Gastroesophageal sphincter (tissue), 4 donors: Measurements from ENCODE around the gene ATP1A2. TPM values are rescaled to one million over a fixed set of nuclear protein-coding genes. Genes with fewer than 3 reads are reported as not detected.
A peak's percentile ranks its signal among the peaks of the same experiment; 100 is the strongest.

Experiments
- ATAC-seq: fragments of 150-250 bp; one replicate; pipeline ENCODE4 v1.9.1; 2016; ENCODE audit warnings: mild to moderate bottlenecking, moderate library complexity
- H3K27ac ChIP-seq, 4 donors: fragments of 200-600 bp; sonication (generic) in 3 of 4; 1 replicate in 3 of 4; 2 replicates in 1 of 4; pipeline ENCODE4 v1.5.1; 2016 to 2019
- H3K27me3 ChIP-seq: fragments of 200-600 bp; sonication (generic); one replicate; pipeline ENCODE4 v1.5.1; 2019
- H3K36me3 ChIP-seq, 2 donors: fragments of 200-600 bp; sonication (generic); one replicate each; pipeline ENCODE4 v1.5.1; 2019; ENCODE audit warnings: control low read depth in 1 of 2
- H3K4me1 ChIP-seq, 3 donors: fragments of 200-600 bp; sonication (generic); 1 replicate in 2 of 3; 2 replicates in 1 of 3; pipeline ENCODE4 v1.5.1; 2016 to 2019; ENCODE audit warnings: control low read depth in 2 of 3
- H3K4me3 ChIP-seq, 2 donors: fragments of 200-600 bp; sonication (generic); one replicate each; pipeline ENCODE4 v1.5.1; 2019; ENCODE audit warnings: mild to moderate bottlenecking in 1 of 2, moderate library complexity in 1 of 2
- H3K9me3 ChIP-seq, 3 donors: fragments of 200-600 bp; sonication (generic); one replicate each; pipeline ENCODE4 v1.5.1; 2017 to 2019; ENCODE audit warnings: control low read depth in 2 of 3
- EP300 ChIP-seq: sonication (generic); formaldehyde crosslinking; IDR thresholded peaks from one replicate; pipeline ENCODE4 v1.6.1; 2017; ENCODE audit warnings: antibody characterized with exemption, mild to moderate bottlenecking
- POLR2A ChIP-seq, 2 donors: fragments of 450-650 bp; IDR thresholded peaks; one replicate each; pipeline ENCODE4 v1.6.1; 2017; ENCODE audit warnings: antibody characterized with exemption in 2 of 2, mild to moderate bottlenecking in 2 of 2, moderate library complexity in 1 of 2
- POLR2AphosphoS5 ChIP-seq: sonication (generic); formaldehyde crosslinking; IDR thresholded peaks from one replicate; pipeline ENCODE4 v1.6.1; 2017; ENCODE audit warnings: antibody characterized with exemption
- WGBS, 2 donors: methylation state at CpG; one replicate each; pipeline ENCODE4 v1.1.5; 2018; ENCODE audit warnings: low coverage in 1 of 2; 5-methylcytosine and 5-hydroxymethylcytosine counted together
- total RNA-seq, 4 donors: library from RNA; depleted of rRNA; stranded (reverse); fragments of >200 nt; gene quantifications; one replicate each; pipeline ENCODE4 v1.1.0, GENCODE V29; 2016
- TF ChIP-seq, protein P1 (sequence below), 4 experiments: fragments of 200-600 bp in 2 of 4; fragments of 450-650 bp in 2 of 4; sonication (generic) in 1 of 4; IDR thresholded peaks; one replicate each; pipeline ENCODE4 v1.5.1; 2017 to 2019; ENCODE audit warnings: antibody characterized with exemption in 4 of 4, mild to moderate bottlenecking in 2 of 4, moderate library complexity in 2 of 4

The ATP1A2 gene
- total RNA-seq, 4 donors from 2014 or later = 100 to 348 (median 142) TPM

DNA sequence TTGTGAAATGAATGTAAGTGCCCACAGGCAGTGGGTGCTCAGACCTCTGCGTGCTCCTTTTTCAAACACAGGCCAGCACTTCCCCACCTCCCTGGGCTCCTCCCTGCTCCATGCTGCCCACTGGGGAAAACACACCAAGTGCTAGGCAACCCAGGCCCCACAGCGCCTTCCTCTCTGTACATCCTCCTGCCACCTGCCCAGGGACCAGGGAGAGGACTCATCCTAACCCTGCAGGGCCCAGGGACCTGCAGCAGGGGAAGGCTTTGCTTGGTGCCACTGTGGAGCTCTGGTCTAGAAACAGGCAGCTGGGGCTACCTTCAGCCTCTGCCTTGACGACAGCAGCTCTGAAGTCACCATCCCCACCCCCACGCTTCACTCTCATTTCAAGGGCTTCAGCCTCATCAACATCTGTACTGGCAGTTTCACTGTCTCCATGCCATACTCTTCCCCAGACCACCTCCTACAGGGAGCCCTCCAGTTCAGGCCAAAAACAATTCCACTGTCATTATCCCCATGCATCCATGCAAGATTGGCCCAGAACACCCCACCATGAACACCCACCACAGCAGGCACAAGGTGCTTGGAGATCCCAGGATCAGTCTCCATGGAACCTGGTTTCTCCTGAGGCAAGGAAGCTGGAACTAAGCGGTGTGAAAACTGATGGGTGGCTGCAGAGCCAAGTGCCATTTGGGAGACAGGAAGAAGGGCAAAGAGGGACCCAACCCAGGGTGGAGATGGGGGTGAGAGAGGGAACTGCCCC, 18.2 kb upstream of the ATP1A2 start:
- Histone ChIP-seq H3K9me3 (no peaks in the 10 kb centered on the region), H3K27me3 (no peaks in the 10 kb centered on the region), H3K4me1 (peaks cover 0 to 60% (median 30%) of the 10 kb centered on the region in 3 donors), H3K4me3 (peak overlapping the region; percentile 43 to 94), H3K36me3 (peaks cover 0 to 28% of the 10 kb centered on the region in 2 donors), H3K27ac (peak overlapping the region in 3 of 4 donors; percentile 94 to 97 (median 97))
- 80% methylated on average over 2 of the region's 5 CpGs; no CpG with 5 or more reads in 1 of the 2 donors for WGBS, 2 donors
- TF ChIP-seq POLR2A (IDR thresholded peaks at IDR 0.05) = no peak
- no peak for TF ChIP-seq POLR2AphosphoS5
- TF ChIP-seq, protein P1, sequence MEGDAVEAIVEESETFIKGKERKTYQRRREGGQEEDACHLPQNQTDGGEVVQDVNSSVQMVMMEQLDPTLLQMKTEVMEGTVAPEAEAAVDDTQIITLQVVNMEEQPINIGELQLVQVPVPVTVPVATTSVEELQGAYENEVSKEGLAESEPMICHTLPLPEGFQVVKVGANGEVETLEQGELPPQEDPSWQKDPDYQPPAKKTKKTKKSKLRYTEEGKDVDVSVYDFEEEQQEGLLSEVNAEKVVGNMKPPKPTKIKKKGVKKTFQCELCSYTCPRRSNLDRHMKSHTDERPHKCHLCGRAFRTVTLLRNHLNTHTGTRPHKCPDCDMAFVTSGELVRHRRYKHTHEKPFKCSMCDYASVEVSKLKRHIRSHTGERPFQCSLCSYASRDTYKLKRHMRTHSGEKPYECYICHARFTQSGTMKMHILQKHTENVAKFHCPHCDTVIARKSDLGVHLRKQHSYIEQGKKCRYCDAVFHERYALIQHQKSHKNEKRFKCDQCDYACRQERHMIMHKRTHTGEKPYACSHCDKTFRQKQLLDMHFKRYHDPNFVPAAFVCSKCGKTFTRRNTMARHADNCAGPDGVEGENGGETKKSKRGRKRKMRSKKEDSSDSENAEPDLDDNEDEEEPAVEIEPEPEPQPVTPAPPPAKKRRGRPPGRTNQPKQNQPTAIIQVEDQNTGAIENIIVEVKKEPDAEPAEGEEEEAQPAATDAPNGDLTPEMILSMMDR (IDR thresholded peaks at IDR 0.05) = no peak
- no peak for TF ChIP-seq EP300
- no peak for ATAC-seq

DNA sequence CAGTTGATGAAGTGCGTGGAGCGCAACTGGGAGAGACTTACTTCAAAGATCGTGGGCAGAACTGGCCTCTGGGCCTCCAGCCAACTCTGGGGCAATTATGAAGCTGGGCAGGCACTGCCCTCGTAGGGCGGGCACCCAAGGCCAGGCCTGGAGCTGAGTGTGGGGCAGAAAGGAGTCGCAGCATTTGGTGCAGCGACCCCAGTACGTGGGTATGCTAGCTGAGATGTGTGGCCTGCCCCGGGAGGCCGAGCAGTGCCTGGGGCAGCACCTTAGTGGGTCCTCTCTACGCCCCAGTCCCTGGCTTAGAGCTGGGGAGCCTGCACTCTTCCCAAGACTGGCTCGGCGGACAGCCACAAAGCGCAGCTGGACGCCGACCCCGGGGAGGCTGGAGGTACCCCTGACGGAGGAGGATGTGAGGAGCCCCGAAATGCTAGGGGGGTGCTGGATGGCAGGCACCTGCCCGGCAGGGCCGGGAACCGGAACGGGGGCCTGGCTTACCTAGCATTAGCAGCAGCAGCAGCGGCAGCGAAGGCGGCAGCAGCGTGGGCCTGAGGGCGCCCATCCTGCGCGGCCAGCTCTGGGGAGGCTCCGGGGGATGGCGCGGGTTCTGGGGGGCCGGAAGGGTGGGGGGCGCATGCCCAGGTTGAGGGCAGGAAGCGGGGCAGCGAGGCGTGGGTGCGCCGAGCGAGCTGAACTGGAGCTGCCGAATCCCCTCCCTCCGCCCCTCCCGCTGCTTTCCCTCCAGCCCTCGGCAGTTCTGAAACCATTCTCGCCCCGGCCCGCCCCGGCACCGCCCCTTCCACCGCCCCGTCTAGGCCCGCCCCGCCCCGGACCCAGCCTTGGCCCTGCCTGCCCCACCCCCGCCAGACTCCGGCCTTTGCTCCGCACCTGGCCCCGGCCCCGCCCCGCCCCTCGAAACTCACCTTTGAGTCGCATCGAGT, 17.4 kb upstream of the ATP1A2 start, which contains the start of gene IGSF8:
Gene IGSF8, minus strand, starts transcription at position 709 of the 941 bp plus-strand sequence. Its CDS starts 147 bp downstream, at position 562.
- Histone ChIP-seq H3K4me1 (peaks cover 0 to 68% (median 34%) of the 10 kb centered on the region in 3 donors), H3K9me3 (no peaks in the 10 kb centered on the region), H3K27ac (peak within 1 kb of the TSS; percentile 91 to 97 (median 96)), H3K36me3 (peaks cover 0 to 20% of the 10 kb centered on the region in 2 donors), H3K27me3 (no peaks in the 10 kb centered on the region), H3K4me3 (peak within 1 kb of the TSS; percentile 43 to 94)
- TF ChIP-seq, protein P1 (IDR thresholded peaks at IDR 0.05) = no peak
- TF ChIP-seq POLR2AphosphoS5 (peak; percentile 57), POLR2A (IDR thresholded peaks at IDR 0.05) (peak; percentile 52 to 57)
- peak; percentile 81 for ATAC-seq
- 0 to 13% methylated on average over 3 to 11 of the region's 64 CpGs for WGBS, 2 donors

DNA sequence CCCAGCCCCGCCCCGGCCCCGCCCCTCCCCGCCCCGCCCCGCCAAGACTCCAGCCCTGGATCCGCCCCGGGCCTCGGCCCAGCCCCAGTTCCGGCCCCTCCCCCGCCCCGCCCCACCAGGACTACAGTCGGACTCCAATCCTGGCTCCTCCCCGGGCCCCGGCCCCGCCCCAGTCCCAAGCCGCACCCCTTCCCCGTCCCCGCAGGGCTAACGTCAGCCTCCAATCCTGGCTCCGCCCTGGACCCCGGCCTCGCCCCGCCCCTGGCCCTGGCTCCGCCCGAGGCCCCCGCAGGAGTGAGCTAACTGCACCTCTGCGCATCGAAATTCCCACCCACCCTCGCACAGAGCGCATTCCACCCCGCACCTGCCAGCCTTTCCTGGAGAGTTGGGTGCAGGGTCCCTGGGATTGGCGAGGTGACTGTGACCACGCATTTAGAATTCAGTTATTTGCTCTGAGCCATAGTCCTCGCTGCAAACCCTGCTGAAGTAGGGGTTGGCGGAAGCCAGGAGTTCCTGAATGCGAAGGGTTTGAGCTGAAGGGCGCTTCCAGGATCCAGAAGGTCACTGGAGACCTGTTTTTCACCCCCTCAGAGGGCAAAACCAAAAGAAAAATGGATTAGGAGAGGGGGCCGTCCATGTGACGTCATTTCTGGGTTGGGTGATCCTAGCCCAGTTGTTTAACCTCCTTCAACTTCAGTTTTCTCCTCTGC, 16.6 kb upstream of the ATP1A2 start:
- ATAC-seq = peak; percentile 89
- no peaks in the 10 kb centered on the region for H3K27me3 ChIP-seq
- peaks cover 0 to 12% of the 10 kb centered on the region in 2 donors for H3K36me3 ChIP-seq
- H3K4me1 ChIP-seq = peaks cover 1 to 76% (median 37%) of the 10 kb centered on the region in 3 donors
- H3K9me3 ChIP-seq = no peaks in the 10 kb centered on the region
- WGBS, 2 donors = 7% methylated on average over 7 of the region's 40 CpGs; no CpG with 5 or more reads in 1 of the 2 donors
- peak overlapping the region; percentile 43 to 94 for H3K4me3 ChIP-seq
- TF ChIP-seq, protein P1 (IDR thresholded peaks at IDR 0.05) = no peak
- TF ChIP-seq POLR2AphosphoS5 (peak; percentile 61), POLR2A (IDR thresholded peaks at IDR 0.05) (peak; percentile 26 to 69)
- peak overlapping the region; percentile 91 to 97 (median 96) for H3K27ac ChIP-seq

DNA sequence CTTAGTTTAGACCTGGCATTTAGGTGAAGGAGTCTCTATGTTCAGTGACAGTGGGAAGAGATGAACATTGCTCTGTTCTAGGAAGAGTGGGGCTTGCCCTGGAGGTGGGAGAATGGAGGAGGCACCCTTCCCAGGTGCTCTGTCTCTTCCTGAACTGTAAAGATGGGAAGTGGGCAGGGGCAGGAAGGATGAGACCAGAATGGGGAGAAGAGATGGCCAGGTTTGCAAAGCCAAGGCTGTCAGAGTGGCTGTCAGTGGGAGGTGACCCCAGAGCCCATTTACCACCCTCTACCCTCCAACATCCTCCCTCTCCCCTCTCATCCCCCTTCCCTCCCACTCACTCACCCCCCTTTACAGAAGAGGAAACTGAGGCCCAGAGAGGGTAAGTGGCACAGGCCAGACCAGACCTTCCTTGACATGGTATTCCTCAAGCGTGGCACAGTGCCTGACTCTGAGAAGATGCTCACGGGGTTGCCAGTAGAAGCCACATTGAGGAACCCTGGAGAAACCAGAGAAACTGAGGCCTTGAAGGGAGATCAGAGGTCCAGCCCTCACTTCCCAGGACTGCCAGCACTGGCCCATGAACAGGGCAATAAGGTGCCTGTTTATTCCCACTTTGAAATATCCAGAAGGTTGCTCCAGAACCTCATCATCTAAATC, 15.7 kb upstream of the ATP1A2 start:
- H3K36me3 ChIP-seq = peaks cover 0 to 3% of the 10 kb centered on the region in 2 donors
- H3K27ac ChIP-seq = peak overlapping the region; percentile 91 to 97 (median 96)
- peaks cover 6 to 85% (median 41%) of the 10 kb centered on the region in 3 donors for H3K4me1 ChIP-seq
- H3K9me3 ChIP-seq = no peaks in the 10 kb centered on the region
- TF ChIP-seq EP300 (no peak), POLR2A (IDR thresholded peaks at IDR 0.05) (no peak), POLR2AphosphoS5 (no peak)
- TF ChIP-seq, protein P1 (IDR thresholded peaks at IDR 0.05) = no peak
- no CpG with 5 or more reads among the region's 2 CpGs for WGBS, 2 donors
- no peak overlapping the region for H3K4me3 ChIP-seq
- ATAC-seq = no peak
- H3K27me3 ChIP-seq = no peaks in the 10 kb centered on the region
